Dedifferentiated amniotic fluid mesenchymal stem cell (primary cell): ENCODE data around the gene CTIF.

Experiments
- DNase-seq: peaks from one replicate; pipeline ENCODE4 v3.0.0-alpha.2; 2016; ENCODE audit errors: extremely low spot score

The CTIF gene

DNA sequence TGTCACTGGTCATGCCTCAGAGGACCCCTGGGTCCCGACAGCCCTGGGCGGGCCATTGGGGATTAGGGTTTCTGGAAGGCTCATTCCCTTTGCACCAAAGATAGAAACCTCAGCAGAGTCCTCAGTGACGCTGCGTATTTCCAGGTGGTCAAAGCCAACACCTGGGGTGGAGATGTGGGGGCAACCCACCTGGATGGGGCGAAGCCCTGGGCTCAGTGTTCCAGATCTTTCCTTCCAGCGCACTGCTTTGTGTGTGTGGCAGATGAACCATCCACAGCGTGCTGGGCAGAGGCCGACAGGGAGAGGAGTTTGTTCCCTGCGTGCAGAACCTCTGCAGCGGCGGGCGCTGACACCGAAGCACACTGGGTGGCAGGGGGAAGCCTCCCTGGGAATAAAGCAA is 143.9 kb downstream of the CTIF start:
- DNase-seq = no peak

- DNase-seq = no peak
Measured at GRCh38 chr18:48683197-48683596, 144.4 kb downstream of the CTIF start.

- no peak for DNase-seq
Measured at GRCh38 chr18:48683661-48684060, 144.8 kb downstream of the CTIF start.

DNA sequence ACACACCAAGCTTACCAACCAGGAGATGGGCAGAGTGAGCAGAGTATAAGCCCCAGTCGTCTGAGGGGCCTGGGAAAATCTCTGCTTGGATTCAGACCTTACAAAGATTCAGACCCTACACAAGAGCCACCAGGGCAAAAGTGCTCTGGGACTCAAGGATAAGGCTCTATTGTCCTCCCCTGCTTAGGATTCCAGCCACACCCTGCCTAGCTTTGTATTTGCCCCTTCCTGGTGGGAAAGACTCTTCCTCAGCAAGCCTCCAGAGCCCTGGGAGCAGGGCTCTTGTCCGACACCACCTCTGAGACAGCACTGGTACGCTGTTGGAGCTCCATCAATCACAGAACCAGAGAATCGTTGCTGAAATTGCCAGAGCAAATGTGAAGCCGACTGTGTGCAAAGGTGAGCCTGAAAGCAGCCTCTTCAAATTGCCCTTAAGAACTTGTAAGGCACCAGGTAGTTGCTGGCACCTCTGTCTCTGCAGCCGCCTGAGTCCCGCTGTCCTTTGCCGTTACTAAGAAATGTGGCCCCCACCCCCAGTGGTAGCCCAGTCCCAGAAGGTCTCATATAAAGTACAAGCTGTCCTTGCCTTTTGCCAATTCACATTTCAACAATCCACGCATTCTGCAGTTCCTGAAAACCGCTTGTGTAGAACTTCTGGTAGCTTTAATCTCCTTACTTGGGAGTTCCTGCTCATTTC is 148.7 kb downstream of the CTIF start:
- no peak for DNase-seq

DNA sequence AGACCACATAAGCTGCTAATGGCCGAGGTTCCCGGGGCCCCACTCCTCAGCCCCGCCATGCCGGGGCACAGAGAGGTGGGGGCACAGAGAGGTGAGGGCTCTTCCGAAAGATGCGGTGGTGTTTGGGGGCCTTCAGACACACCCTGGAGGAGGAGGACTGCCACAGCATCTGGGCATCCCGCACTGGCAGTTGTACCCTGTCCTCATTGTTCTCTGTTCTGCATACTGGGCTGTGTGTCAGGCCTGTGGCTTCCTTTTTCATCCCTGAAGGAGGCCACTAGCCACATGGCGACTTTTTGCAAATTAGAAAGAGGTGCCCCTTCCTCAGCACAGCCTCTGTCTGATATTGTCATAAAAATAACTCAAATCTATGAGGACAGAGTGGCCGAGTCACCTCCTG is 150.1 kb downstream of the CTIF start:
- DNase-seq = no peak

- no peak for DNase-seq
Measured at GRCh38 chr18:48689548-48689947, 150.7 kb downstream of the CTIF start.

GRCh38 chr18:48690494-48690893 is 151.7 kb downstream of the CTIF start:
- DNase-seq = no peak

- no peak for DNase-seq
Measured at GRCh38 chr18:48693006-48693405, 154.2 kb downstream of the CTIF start.

DNA sequence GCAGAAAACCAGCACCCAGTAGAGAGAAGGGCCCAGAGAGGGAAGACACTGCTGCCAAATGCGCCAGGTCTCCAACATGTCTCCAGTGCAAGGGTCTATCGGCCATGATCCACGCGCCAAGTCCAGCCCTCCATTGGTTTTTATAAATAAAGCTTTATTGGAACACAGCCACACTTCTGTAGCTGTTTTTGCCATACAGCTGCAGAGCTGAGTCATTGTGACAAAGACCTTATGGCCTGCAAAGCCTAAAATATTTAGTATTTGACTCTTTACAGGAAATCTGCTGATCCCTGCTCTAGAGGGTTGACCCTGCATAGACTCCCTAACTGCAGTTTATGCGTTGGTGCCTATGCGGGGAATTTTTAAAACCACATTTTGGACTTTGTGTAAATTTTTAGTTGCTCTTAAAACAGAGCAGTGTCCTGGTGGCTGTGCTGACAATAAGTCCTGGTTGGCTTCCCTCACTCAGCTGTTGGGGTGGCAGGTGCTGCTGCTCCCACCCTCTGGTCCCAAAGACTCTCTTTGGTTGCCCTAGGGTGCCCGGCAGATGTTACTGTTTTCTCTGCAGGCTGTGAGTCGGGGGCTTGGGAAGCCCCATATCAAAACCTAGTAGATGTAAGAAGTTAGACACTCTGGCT is 154.9 kb downstream of the CTIF start:
- no peak for DNase-seq

GRCh38 chr18:48694295-48694694 is 155.5 kb downstream of the CTIF start:
- no peak for DNase-seq

GRCh38 chr18:48695671-48696070 is 156.8 kb downstream of the CTIF start:
- no peak for DNase-seq

DNA sequence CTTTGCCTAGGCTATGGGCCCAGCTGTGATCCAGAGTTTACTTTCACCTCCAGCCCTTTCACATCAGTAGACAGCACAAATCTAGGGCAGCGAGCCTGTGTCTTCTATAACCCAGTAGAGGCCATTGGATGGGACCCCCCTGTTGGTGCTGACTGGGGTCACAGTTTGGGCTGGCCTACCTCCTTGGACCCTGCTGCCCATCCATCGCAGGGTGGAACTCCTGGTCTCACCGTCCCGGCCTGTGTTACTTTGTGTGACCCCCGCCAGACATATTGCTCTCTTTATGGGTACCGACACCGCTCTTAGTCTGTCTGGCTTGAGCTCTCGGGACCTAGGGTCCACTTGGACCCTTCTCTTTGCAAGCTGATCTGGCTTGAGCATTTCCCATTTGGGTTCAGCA is 157.4 kb downstream of the CTIF start:
- no peak for DNase-seq

DNA sequence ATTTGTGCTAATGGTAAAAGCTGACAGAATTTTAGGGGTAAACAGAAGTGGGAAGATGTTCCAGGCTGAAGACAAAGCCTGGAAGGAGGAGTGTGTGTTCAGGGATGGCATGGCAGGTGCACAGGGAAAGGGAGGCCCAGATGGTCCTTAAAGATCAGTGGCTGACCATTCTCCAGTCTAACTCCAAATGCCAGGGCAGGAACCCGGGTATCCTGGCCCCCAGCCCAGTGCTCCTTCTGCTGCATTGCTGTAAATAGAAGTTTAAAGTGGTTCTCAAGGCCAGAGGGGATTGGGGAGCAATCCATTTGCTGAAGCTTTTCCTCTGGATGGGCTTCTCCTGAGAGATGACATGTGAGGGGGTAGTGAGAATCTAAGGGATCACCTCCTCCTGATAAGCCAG is 158.6 kb downstream of the CTIF start:
- no peak for DNase-seq

- no peak for DNase-seq
Measured at GRCh38 chr18:48698707-48699106, 159.9 kb downstream of the CTIF start.

GRCh38 chr18:48699761-48700160 is 160.9 kb downstream of the CTIF start:
- DNase-seq = no peak

- no peak for DNase-seq
Measured at GRCh38 chr18:48700446-48700845, 161.6 kb downstream of the CTIF start.

- no peak for DNase-seq
Measured at GRCh38 chr18:48702346-48703027, 163.7 kb downstream of the CTIF start.

- DNase-seq = no peak
Measured at GRCh38 chr18:48703028-48703386, 164.2 kb downstream of the CTIF start.

GRCh38 chr18:48703418-48703817 is 164.6 kb downstream of the CTIF start:
- no peak for DNase-seq

DNA sequence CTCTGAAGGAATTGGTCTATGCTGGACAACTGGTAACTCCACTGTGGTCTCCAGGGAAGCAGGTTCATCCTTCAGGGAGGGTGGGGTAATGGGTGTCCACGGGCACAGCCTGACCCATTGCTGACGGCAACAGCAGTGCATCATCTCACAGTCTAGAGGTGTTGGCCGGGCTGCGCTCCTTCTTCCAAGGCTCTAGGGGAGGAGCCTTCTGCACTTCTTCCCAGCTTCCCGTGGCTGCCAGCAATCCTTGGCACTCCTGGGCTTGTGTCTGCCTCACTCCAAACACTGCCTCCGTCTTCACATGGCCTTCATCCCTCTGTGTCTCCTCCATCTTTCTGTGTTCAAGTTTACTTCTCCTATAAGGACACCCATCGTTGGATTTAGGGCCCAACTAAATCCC is 166.2 kb downstream of the CTIF start:
- DNase-seq = no peak

- DNase-seq = no peak
Measured at GRCh38 chr18:48705531-48705930, 166.7 kb downstream of the CTIF start.

DNA sequence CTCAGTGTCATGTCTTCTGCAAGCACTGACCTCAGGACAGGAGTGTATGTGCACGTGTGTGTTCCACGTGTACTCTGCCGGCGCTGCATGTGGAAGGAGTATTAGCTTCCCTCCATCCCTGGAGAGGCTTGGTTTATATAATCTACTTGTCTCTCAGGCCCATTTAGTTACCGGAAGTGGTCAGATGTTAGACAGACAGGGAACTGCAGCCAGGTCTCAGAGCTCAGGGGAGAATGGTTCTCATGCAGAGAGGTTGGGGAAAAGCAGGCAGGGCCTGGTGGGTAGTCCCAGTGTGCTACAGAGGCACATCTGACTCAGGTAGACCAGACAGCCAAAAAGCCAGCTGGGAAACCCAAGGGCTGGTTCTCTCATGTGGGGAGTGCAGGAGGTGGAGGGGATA is 167.9 kb downstream of the CTIF start:
- DNase-seq = no peak

- DNase-seq = no peak
Measured at GRCh38 chr18:48707636-48708296, 168.9 kb downstream of the CTIF start.
